Thyroid gland (tissue), 4 donors: ENCODE results near the gene JAKMIP2.

Source experiments
- POLR2A ChIP-seq, 2 donors: fragments of 450-650 bp; IDR thresholded peaks; one replicate each; pipeline ENCODE4 v1.6.1; 2017; ENCODE audit warnings: antibody characterized with exemption in 2 of 2, mild to moderate bottlenecking in 2 of 2, moderate library complexity in 1 of 2
- TF ChIP-seq, protein P1 (sequence below), 6 experiments: fragments of 200-600 bp in 3 of 6; fragments of 450-650 bp in 3 of 6; sonication (generic) in 3 of 6; IDR thresholded peaks; one replicate each; pipeline ENCODE4 v1.5.1; 2016 to 2019; ENCODE audit warnings: antibody characterized with exemption in 6 of 6, mild to moderate bottlenecking in 2 of 6, inconsistent platforms in 1 of 6, moderate library complexity in 1 of 6

DNA sequence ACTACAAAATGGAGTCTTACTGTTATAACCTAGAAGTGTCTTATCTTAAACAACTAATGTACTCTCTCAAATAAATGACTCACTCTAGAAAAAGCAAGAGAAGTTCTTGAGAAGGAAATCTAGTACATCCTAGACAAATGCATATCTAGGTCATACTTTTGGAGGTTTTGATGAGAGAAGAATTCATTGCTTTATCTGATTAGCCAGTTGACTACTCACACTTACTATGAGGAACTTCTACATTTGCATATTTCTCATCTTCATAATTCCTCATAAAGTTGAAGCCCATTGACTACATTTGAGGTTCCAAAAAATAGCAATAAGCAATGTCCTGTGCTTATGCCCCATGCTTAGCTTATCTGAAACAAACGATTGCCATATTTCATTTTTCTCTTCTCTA is 2.8 kb downstream of the JAKMIP2 start:
- TF ChIP-seq, protein P1, sequence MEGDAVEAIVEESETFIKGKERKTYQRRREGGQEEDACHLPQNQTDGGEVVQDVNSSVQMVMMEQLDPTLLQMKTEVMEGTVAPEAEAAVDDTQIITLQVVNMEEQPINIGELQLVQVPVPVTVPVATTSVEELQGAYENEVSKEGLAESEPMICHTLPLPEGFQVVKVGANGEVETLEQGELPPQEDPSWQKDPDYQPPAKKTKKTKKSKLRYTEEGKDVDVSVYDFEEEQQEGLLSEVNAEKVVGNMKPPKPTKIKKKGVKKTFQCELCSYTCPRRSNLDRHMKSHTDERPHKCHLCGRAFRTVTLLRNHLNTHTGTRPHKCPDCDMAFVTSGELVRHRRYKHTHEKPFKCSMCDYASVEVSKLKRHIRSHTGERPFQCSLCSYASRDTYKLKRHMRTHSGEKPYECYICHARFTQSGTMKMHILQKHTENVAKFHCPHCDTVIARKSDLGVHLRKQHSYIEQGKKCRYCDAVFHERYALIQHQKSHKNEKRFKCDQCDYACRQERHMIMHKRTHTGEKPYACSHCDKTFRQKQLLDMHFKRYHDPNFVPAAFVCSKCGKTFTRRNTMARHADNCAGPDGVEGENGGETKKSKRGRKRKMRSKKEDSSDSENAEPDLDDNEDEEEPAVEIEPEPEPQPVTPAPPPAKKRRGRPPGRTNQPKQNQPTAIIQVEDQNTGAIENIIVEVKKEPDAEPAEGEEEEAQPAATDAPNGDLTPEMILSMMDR (IDR thresholded peaks at IDR 0.05), result no peak
- TF ChIP-seq POLR2A (IDR thresholded peaks at IDR 0.05), result no peak
